ENCODE results near the gene DECR2.

Gene DECR2

DNA sequence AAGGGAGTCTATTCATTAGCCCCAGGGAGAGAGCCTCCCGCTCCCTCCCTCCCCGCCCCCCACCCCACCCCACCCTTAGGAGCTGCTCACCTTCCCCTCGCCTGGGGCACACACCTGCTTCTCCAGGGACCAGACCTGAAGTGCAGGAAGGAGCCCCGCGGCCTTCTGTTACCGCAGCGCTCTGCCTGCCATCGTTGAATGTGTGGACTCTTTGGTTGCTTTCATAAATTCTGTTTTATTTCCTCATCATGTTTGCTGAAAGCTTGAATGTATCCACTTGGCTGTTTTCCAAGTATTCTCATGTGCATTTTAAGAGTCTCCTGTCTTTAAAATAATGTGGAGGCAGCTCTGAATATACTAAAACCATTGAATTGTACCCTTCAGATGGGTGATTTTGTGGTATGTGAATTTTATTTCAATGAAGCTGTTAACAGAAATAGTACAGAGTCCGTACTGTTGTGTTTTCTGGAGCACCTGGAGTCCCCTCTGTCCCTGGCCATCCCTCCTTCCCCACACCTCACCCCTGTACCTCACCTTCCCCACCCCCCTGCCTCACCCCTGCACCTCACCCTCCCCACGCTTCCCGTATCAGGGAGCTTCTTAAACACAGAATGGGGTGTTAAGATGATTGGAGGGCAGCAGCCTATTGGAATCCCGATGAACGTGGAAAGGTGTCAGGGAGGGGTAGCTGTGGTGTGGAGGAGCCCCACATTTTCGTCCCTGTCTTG is 49.3 kb downstream of the DECR2 start:
- DNase-seq, result no peak

DNA sequence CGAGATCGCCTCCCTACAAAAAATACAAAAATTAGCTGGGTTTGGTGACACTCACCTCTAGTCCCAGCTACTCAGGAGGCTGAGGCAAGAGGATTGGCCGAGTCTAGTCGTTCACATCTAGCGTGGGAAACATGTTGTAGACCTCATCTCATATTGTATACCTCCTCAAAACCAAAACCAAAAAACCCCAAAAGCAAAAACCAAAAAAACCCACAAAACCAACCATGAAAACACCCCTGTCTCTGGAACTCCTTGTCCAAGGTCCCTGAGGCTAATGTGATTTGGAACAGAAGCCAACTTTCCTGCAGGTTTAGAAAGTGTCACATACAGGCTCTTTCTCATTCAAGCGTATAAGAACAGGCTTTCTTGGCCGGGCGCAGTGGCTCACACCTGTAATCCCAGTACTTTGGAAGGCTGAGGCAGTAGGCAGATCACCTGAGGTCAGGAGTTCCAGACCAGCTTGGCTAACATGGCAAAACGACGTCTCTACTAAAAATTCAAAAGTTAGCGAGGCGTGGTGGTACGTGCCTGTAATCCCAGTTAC is 52.8 kb downstream of the DECR2 start:
- no peak for DNase-seq

DNA sequence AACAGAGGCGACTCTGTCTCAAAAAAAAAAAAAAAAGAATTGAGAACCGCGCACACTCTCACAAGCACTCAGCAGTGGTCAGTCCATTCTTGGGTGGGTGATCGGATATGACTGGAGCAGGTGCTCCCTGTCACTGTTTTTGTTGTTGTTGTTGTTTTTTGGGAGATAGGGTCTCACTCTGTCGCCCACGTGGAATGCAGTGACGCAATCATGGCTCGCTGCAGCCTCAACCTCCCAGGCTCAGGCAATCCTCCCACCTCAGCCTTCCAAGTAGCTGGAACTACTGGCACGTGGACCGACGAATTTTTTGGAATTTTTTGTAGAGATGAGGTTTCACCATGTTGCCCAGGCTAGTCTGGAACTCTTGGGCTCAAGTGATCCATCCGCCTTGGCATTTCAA is 53.8 kb downstream of the DECR2 start:
- no peak for DNase-seq

DNA sequence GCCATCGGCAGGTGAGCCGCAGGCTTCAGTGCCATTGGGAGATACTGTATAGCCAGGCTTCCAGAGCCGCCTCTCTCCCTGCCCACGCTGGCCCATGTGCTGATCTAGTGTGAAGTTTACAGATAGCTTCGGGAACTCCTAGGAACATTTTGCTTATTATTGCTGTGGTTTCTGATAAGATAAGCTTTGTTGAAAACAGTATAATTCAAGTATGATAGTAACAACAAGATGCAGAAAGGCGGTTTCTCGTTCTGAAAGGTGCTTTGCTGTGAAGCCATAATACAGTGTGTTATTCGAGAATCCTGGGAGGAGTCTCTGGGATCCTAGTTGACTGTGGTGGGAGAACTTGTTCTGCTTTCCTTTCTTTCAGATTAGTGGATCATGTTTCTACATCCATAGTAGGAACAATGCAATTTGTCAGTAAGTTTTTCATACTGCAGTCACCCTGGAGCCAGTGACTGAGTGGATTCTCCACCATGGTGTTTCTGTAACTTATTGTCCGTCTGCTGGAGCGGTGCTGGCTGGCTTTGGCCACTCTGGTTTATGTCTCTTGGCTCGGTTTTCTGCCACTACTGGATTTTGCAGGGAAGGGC is 55.3 kb downstream of the DECR2 start:
- DNase-seq, result peak; percentile 20 to 24

DNA sequence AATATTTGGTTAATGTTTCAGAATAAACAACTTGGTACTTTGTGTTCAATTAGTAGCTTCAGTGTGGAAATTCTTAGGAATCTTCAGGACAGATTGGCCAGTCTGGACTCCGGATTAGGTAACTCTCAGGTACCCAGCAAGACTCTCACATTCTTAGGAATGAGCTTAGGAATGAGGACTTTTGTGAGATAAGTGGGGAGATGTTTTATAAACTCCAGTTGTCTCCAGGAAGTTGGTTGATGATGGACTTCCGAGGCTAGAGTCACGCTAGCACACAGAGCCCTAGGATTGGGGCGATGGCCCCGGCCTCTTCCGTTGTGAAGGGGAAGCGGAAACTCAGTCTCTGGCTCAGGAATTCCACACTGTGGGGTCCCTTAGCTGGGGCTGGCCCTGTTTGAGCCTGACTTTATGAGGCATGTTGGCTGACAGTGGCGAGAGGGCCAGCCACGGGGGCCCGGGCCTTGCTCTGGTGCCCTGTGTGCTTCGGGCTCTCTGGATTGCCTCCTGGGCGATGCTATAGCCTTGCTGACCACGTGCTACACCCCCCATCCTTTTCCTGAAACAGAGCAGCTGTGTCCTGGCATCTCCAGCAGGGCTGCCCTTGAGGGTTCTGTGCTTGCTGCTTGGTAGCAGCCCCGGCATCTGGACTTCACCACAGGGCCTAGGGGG is 56.2 kb downstream of the DECR2 start:
- peak; percentile 40 to 48 for DNase-seq

DNA sequence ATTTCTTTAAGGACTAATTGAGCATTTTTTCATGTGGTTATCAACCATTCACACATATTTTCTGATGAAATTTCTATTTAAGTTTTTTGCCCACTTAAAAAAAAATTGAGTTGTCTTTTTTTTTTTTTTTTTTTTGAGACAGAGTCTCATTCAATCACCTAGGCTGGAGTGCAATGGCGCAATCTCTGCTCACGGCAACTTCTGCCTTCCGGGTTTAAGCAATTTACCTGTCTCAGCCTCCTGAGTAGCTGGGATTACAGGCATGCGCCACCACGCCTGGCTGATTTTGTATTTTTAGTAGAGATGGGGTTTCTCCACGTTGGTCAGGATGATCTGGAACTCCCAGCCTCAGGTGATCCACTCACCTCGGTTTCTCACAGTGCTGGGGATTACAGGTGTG is 58.1 kb downstream of the DECR2 start:
- DNase-seq, result no peak

DNA sequence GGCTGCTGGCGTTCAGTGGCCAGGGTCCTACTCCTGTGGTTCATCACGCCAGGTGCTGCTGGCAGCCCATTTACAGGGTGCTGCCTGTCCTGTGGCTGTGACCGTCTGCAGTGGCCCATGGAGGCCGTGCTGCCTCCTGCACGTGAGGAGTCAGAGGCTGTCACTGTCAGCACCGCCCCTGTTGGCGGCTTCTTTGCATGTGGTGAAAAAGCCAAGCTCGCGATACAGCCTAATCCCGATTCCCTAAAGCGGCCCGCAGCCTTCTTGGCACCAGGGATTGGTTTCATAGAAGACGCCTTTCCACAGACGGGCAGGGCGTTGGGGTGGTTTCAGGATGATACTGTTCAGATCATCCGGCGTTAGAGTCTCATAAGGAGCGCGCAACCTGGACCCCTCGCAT is 59.1 kb downstream of the DECR2 start:
- DNase-seq, result no peak

Measured in hippocampal formation (tissue), 2 donors.